Measurements from ENCODE around the gene PPP1R2C. TPM values are rescaled to one million over a fixed set of nuclear protein-coding genes. Genes with fewer than 3 reads are reported as not detected.

PPP1R2C gene
- total RNA-seq, 1 experiment from 2014 or later, result not detected

DNA sequence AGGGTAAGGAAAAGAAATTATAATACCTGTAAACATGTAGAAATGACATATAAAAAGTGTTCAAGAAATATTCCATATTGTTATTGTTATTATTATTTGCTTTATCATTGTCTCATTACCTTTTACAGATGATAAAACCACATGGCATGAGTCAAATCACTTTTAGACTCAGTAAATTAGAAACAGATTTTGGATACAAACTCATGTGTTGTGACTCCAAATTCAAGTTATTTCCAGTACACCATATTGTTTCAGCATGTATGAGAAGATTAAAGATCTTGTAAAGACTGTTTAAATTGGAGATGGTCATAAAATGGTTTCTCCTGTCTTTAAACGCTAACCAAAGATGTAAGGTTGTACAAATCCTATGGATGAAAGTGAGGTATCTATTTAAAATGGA lies 18.1 kb downstream of the PPP1R2C start:
- H3K27ac Mint-ChIP-seq (ENCODE audit: low read depth, unreplicated experiment), result no peak overlapping the region
- no peak overlapping the region for H3K4me3 Mint-ChIP-seq (ENCODE audit: unreplicated experiment)
- BruUV-seq (replicated peaks), result no TSS peak
- no peaks in the 10 kb centered on the region for H3K36me3 Mint-ChIP-seq (ENCODE audit: insufficient read depth, unreplicated experiment)
- CTCF ChIA-PET, result interaction anchor here (0.7 kb wide), 1 partner anchor 127 kb away, joined by 3 read pairs; no protein-coding TSS in a partner anchor
- TF ChIP-seq, protein P1, sequence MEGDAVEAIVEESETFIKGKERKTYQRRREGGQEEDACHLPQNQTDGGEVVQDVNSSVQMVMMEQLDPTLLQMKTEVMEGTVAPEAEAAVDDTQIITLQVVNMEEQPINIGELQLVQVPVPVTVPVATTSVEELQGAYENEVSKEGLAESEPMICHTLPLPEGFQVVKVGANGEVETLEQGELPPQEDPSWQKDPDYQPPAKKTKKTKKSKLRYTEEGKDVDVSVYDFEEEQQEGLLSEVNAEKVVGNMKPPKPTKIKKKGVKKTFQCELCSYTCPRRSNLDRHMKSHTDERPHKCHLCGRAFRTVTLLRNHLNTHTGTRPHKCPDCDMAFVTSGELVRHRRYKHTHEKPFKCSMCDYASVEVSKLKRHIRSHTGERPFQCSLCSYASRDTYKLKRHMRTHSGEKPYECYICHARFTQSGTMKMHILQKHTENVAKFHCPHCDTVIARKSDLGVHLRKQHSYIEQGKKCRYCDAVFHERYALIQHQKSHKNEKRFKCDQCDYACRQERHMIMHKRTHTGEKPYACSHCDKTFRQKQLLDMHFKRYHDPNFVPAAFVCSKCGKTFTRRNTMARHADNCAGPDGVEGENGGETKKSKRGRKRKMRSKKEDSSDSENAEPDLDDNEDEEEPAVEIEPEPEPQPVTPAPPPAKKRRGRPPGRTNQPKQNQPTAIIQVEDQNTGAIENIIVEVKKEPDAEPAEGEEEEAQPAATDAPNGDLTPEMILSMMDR (IDR thresholded peaks at IDR 0.05; ENCODE audit: unreplicated experiment), result no peak
- H3K27me3 Mint-ChIP-seq (ENCODE audit: insufficient read depth, unreplicated experiment), result peaks cover 61% of the 10 kb centered on the region
- H3K4me1 Mint-ChIP-seq (ENCODE audit: insufficient read depth, unreplicated experiment), result peaks cover 6% of the 10 kb centered on the region
- POLR2A ChIA-PET, result no interaction called here
- intact Hi-C loops (cut with micrococcal nuclease), result no loop called here
- H3K9me3 Mint-ChIP-seq (ENCODE audit: unreplicated experiment), result peaks cover 8% of the 10 kb centered on the region
- no peak for DNase-seq (ENCODE audit: unreplicated experiment)

DNA sequence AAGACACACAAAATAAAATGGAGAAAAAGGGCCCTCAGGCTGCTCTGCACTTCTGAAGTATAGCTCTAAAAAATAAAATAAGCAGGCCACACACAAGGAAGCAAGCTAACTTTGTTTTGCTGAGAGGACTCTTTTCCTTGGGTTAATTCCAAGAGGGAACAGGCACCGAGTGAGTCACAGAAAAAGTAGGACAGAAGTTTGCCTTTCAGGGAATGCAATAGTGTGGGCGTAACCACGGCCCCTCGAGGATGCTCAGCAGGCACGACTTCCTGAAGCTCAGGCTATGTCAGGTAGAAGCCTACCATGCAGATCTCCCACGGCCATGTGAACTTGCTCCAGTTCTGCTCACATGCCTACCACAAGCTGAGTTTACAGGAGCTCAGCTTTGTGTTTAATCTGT lies 22.1 kb downstream of the PPP1R2C start:
- ChIA-PET POLR2A (no interaction called here), CTCF (no interaction called here)
- intact Hi-C loops (cut with micrococcal nuclease), result no loop called here
- H3K27me3 Mint-ChIP-seq (ENCODE audit: insufficient read depth, unreplicated experiment), result peaks cover 54% of the 10 kb centered on the region
- H3K4me1 Mint-ChIP-seq (ENCODE audit: insufficient read depth, unreplicated experiment), result peaks cover 6% of the 10 kb centered on the region
- peak; percentile 65 for DNase-seq (ENCODE audit: unreplicated experiment)
- no peaks in the 10 kb centered on the region for H3K9me3 Mint-ChIP-seq (ENCODE audit: unreplicated experiment)
- H3K4me3 Mint-ChIP-seq (ENCODE audit: unreplicated experiment), result no peak overlapping the region
- BruUV-seq (replicated peaks), result no TSS peak
- TF ChIP-seq, protein P1 (IDR thresholded peaks at IDR 0.05; ENCODE audit: unreplicated experiment), result no peak
- H3K27ac Mint-ChIP-seq (ENCODE audit: low read depth, unreplicated experiment), result no peak overlapping the region
- H3K36me3 Mint-ChIP-seq (ENCODE audit: insufficient read depth, unreplicated experiment), result no peaks in the 10 kb centered on the region

DNA sequence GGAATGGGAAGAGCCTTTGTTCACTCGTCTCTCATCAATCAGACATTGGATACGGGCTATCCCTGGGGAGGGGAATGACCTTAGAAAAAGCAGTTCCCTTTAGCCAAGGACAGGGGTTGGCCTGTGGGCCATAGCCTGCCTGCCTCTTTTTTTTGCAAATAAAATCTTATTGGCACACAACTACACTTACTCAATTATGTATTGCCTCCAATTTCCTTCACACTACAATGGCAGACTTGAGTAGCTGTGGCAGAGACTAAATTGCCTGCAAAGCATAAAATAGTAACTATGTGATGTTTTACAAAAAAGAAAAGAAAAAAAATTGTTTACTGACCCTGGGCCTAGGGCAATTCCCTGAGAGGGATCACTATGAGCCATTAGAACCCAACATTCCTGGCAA lies 23.4 kb downstream of the PPP1R2C start:
- DNase-seq (ENCODE audit: unreplicated experiment), result no peak
- TF ChIP-seq, protein P1 (IDR thresholded peaks at IDR 0.05; ENCODE audit: unreplicated experiment), result no peak
- Mint-ChIP-seq H3K27me3 (ENCODE audit: insufficient read depth, unreplicated experiment) (peaks cover 65% of the 10 kb centered on the region), H3K9me3 (ENCODE audit: unreplicated experiment) (peaks cover 7% of the 10 kb centered on the region), H3K36me3 (ENCODE audit: insufficient read depth, unreplicated experiment) (no peaks in the 10 kb centered on the region), H3K27ac (ENCODE audit: low read depth, unreplicated experiment) (no peak overlapping the region), H3K4me1 (ENCODE audit: insufficient read depth, unreplicated experiment) (peaks cover 6% of the 10 kb centered on the region), H3K4me3 (ENCODE audit: unreplicated experiment) (no peak overlapping the region)
- CTCF ChIA-PET, result no interaction called here
- intact Hi-C loops (cut with micrococcal nuclease), result no loop called here
- BruUV-seq (replicated peaks), result no TSS peak
- POLR2A ChIA-PET, result no interaction called here

DNA sequence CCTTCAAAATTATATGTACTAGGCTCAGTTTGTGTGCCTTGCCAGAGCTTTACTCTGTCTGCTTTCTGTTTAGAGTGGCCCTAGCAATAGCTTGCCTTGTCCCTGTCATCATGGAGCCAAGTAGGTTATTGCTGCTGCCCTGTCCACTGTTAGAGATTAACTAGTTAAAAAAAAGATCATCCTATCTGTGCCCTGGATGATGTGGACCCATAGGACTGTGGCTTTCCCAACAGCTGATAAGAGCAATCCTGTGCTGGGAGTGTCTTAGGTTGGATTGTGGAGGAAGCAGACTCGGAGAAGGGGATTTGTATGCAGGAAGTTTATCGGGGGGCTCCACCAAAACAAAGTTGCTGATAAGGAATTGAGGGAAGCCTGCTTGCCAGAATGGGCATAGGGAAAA lies 23.8 kb downstream of the PPP1R2C start:
- H3K4me3 Mint-ChIP-seq (ENCODE audit: unreplicated experiment), result no peak overlapping the region
- BruUV-seq (replicated peaks), result no TSS peak
- H3K36me3 Mint-ChIP-seq (ENCODE audit: insufficient read depth, unreplicated experiment), result no peaks in the 10 kb centered on the region
- ChIA-PET POLR2A (no interaction called here), CTCF (no interaction called here)
- H3K4me1 Mint-ChIP-seq (ENCODE audit: insufficient read depth, unreplicated experiment), result peaks cover 6% of the 10 kb centered on the region
- intact Hi-C loops (cut with micrococcal nuclease), result no loop called here
- TF ChIP-seq, protein P1 (IDR thresholded peaks at IDR 0.05; ENCODE audit: unreplicated experiment), result no peak
- no peak overlapping the region for H3K27ac Mint-ChIP-seq (ENCODE audit: low read depth, unreplicated experiment)
- H3K9me3 Mint-ChIP-seq (ENCODE audit: unreplicated experiment), result peaks cover 7% of the 10 kb centered on the region
- DNase-seq (ENCODE audit: unreplicated experiment), result no peak
- H3K27me3 Mint-ChIP-seq (ENCODE audit: insufficient read depth, unreplicated experiment), result peaks cover 65% of the 10 kb centered on the region
